Measurements from ENCODE around the gene IL1RAP.

DNA sequence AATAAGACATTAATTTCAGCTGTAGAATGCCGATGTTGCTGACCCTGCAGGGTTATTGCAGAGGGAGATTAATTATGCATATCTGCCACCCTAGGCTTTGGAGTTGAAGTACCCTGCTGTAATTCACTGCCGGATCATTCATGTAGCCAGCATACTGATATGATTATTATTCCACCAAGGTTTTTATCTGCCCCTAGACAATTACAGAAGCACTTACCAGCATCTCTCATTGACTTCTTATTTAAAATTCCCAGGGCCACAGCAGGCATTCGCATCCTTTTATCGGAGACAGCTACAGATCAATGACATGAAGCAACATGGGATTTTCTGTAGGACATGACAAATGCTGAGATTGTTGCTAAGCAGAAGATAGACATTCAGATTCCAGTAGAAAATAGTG, 31.3 kb downstream of the IL1RAP start:
- TF ChIP-seq POLR2AphosphoS5 (IDR thresholded peaks at IDR 0.05) (no peak), CTCF (IDR thresholded peaks at IDR 0.05) (no peak)

Measured in prostate gland (tissue), 2 donors.